ENCODE measurements around the gene STAM. TPM values are rescaled to one million over a fixed set of nuclear protein-coding genes. Genes with fewer than 3 reads are reported as not detected.

The STAM gene
- total RNA-seq, 2 donors from 2014 or later, result 16.5 to 16.8 TPM

- no peaks in the 10 kb centered on the region for H3K36me3 ChIP-seq
- DNase-seq, result no peak
- no peaks in the 10 kb centered on the region for H3K4me1 ChIP-seq
- no peak overlapping the region for H3K9ac ChIP-seq (ENCODE audit: low read depth in 2 of 2, low read length in 2 of 2)
- no peaks in the 10 kb centered on the region for H3K27me3 ChIP-seq
- no peak overlapping the region for H3K27ac ChIP-seq
- TF ChIP-seq CTCF (IDR thresholded peaks at IDR 0.05), result no peak
- no peaks in the 10 kb centered on the region for H3K9me3 ChIP-seq
- H3K4me3 ChIP-seq, result no peak overlapping the region
- intact Hi-C loops (cut with DNase I), result no loop called here
Observed at GRCh38 chr10:17701301-17701700, 57.4 kb downstream of the STAM start.

GRCh38 chr10:17703706-17704105 lies 59.8 kb downstream of the STAM start:
- H3K27ac ChIP-seq, result no peak overlapping the region
- no peak overlapping the region for H3K4me3 ChIP-seq
- H3K36me3 ChIP-seq, result peaks cover 3% of the 10 kb centered on the region
- H3K9me3 ChIP-seq, result no peaks in the 10 kb centered on the region
- no peak overlapping the region for H3K9ac ChIP-seq (ENCODE audit: low read depth in 2 of 2, low read length in 2 of 2)
- TF ChIP-seq CTCF (IDR thresholded peaks at IDR 0.05), result no peak
- intact Hi-C loops (cut with DNase I), result no loop called here
- no peaks in the 10 kb centered on the region for H3K4me1 ChIP-seq
- no peaks in the 10 kb centered on the region for H3K27me3 ChIP-seq
- no peak for DNase-seq

GRCh38 chr10:17708821-17709220 lies 64.9 kb downstream of the STAM start:
- intact Hi-C loops (cut with DNase I), result no loop called here
- no peak overlapping the region for H3K4me3 ChIP-seq
- no peaks in the 10 kb centered on the region for H3K9me3 ChIP-seq
- TF ChIP-seq CTCF (IDR thresholded peaks at IDR 0.05), result no peak
- no peaks in the 10 kb centered on the region for H3K4me1 ChIP-seq
- H3K36me3 ChIP-seq, result peaks cover 3% of the 10 kb centered on the region
- no peak for DNase-seq
- no peak overlapping the region for H3K27ac ChIP-seq
- no peaks in the 10 kb centered on the region for H3K27me3 ChIP-seq
- no peak overlapping the region for H3K9ac ChIP-seq (ENCODE audit: low read depth in 2 of 2, low read length in 2 of 2)

GRCh38 chr10:17709492-17709891 lies 65.5 kb downstream of the STAM start:
- Histone ChIP-seq H3K27ac (no peak overlapping the region), H3K4me3 (no peak overlapping the region), H3K9me3 (no peaks in the 10 kb centered on the region), H3K36me3 (peaks cover 6% of the 10 kb centered on the region), H3K9ac (ENCODE audit: low read depth in 2 of 2, low read length in 2 of 2) (no peak overlapping the region), H3K27me3 (no peaks in the 10 kb centered on the region), H3K4me1 (no peaks in the 10 kb centered on the region)
- DNase-seq, result no peak
- intact Hi-C loops (cut with DNase I), result no loop called here
- no peak for TF ChIP-seq CTCF (IDR thresholded peaks at IDR 0.05)

- Histone ChIP-seq H3K27me3 (no peaks in the 10 kb centered on the region), H3K36me3 (peaks cover 13% of the 10 kb centered on the region)
- no peak for DNase-seq
Observed at GRCh38 chr10:17710181-17710580, 66.2 kb downstream of the STAM start.

More at GRCh38 chr10:17710181-17710580, 66.2 kb downstream of the STAM start:
- intact Hi-C loops (cut with DNase I), result no loop called here
- no peaks in the 10 kb centered on the region for H3K4me1 ChIP-seq
- no peak overlapping the region for H3K4me3 ChIP-seq
- no peak overlapping the region for H3K27ac ChIP-seq
- TF ChIP-seq CTCF (IDR thresholded peaks at IDR 0.05), result no peak
- H3K9me3 ChIP-seq, result no peaks in the 10 kb centered on the region
- H3K9ac ChIP-seq (ENCODE audit: low read depth in 2 of 2, low read length in 2 of 2), result no peak overlapping the region
